ENCODE measurements around the gene TBC1D16.

DNA sequence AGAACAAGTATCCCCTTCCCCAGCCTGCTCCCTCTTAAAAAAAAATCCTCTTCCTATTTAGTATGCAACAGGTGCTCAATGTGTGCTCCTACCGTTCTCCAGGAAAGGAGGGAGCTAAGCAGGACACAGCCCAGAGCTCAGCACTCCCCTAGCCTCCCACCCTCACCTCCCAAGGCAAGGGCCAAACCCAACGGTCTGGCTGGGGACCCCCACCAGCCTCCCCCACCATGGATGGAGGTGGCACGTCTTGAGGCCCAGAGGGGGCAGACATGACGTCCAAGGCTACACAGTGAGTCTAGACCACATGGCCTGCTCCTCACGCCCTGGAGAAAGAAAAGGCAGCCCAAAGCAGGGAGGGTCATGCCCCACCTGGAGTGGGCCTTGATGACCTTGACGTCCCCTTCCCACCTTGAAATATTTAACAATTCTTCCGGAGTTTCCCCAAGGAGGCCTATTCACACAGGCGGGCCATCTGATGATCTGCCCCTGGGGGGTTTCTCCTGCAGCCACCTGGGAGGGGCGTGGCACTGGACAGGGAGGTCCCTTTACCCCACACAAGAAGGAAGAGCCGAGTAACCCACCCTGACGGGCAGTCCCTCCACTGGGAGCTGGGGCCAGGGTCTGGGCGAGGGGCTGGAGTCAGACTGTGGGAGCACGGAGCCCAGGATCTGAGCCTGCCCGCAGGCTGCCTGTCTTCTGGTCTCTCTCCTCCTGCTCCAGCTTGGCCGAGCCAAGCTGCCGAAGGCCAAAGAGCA lies 107.0 kb downstream of the TBC1D16 start:
- TF ChIP-seq, protein P1, sequence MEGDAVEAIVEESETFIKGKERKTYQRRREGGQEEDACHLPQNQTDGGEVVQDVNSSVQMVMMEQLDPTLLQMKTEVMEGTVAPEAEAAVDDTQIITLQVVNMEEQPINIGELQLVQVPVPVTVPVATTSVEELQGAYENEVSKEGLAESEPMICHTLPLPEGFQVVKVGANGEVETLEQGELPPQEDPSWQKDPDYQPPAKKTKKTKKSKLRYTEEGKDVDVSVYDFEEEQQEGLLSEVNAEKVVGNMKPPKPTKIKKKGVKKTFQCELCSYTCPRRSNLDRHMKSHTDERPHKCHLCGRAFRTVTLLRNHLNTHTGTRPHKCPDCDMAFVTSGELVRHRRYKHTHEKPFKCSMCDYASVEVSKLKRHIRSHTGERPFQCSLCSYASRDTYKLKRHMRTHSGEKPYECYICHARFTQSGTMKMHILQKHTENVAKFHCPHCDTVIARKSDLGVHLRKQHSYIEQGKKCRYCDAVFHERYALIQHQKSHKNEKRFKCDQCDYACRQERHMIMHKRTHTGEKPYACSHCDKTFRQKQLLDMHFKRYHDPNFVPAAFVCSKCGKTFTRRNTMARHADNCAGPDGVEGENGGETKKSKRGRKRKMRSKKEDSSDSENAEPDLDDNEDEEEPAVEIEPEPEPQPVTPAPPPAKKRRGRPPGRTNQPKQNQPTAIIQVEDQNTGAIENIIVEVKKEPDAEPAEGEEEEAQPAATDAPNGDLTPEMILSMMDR (IDR thresholded peaks at IDR 0.05) = no peak
- TF ChIP-seq POLR2A (IDR thresholded peaks at IDR 0.05) = no peak
